Measurements from ENCODE around the gene PTMS.

PTMS gene

DNA sequence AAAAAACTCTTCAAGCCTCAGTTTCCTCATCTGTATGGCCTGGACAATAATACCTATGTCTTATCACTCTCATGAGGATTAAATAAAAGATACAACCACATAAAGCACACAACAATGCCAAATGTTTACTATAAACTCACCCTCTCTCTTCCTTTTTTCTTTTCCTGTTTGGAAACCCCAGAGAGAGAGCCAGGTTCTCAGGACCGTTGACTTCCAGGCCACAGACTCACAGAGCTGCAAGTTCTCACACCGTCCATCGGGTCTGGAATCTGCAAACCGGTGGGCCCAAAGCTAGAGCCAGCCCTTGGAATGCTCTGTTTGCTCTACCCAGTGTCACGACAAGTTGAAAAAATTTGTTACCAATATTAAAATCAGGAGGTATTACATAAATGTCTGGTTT lies 18.6 kb downstream of the PTMS start:
- TF ChIP-seq ZFX (IDR thresholded peaks at IDR 0.05; ENCODE audit: borderline replicate concordance) (no peak), CTCF (IDR thresholded peaks at IDR 0.05) (no peak)
- no peak overlapping the region for H3K27ac ChIP-seq

- TF ChIP-seq CTCF (IDR thresholded peaks at IDR 0.05), result no peak
- TF ChIP-seq ZFX (IDR thresholded peaks at IDR 0.05; ENCODE audit: borderline replicate concordance), result no peak
- H3K27ac ChIP-seq, result no peak overlapping the region
Measured at GRCh38 chr12:6786416-6787094, 20.4 kb downstream of the PTMS start.

GRCh38 chr12:6787309-6787708 lies 21.1 kb downstream of the PTMS start:
- H3K27ac ChIP-seq, result no peak overlapping the region
- TF ChIP-seq CTCF (IDR thresholded peaks at IDR 0.05) (no peak), ZFX (IDR thresholded peaks at IDR 0.05; ENCODE audit: borderline replicate concordance) (no peak)

DNA sequence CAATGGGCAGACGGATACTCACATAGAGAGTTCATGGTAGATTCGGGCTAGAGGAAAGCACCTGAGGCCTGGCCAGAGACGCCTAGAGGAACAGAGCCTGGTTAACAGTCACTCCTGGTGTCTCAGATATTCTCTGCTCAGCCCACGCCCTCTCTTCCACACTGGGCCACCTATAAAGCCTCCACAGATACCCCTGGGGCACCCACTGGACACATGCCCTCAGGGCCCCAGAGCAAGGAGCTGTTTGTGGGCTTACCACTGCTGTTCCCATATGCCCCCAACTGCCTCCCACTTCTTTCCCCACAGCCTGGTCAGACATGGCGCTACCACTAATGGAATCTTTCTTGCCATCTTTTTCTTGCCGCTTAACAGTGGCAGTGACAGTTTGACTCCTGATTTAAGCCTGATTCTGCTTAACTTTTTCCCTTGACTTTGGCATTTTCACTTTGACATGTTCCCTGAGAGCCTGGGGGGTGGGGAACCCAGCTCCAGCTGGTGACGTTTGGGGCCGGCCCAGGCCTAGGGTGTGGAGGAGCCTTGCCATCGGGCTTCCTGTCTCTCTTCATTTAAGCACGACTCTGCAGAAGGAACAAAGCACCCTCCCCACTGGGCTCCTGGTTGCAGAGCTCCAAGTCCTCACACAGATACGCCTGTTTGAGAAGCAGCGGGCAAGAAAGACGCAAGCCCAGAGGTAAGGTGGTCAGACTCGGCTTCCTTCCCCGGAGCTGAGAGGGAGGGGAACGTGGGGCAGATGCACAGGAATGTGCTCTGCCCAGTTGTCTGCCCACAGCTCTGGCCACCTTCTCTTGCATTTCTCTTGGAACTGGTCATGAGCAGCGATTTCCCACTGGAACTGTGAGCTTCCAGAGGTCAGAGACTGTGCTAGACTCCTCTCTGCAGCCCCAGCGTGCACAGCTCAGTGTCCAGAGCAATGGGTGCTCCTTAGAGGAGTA lies 23.1 kb downstream of the PTMS start, which contains the start of gene CD4:
CD4 (plus strand) TSS at position 557 of the 953 bp plus-strand sequence. CDS start 10,611 bp downstream, outside the sequence.
- TF ChIP-seq ZFX (IDR thresholded peaks at IDR 0.05; ENCODE audit: borderline replicate concordance) (no peak), CTCF (IDR thresholded peaks at IDR 0.05) (no peak)
- no peak within 1 kb of the TSS for H3K27ac ChIP-seq

DNA sequence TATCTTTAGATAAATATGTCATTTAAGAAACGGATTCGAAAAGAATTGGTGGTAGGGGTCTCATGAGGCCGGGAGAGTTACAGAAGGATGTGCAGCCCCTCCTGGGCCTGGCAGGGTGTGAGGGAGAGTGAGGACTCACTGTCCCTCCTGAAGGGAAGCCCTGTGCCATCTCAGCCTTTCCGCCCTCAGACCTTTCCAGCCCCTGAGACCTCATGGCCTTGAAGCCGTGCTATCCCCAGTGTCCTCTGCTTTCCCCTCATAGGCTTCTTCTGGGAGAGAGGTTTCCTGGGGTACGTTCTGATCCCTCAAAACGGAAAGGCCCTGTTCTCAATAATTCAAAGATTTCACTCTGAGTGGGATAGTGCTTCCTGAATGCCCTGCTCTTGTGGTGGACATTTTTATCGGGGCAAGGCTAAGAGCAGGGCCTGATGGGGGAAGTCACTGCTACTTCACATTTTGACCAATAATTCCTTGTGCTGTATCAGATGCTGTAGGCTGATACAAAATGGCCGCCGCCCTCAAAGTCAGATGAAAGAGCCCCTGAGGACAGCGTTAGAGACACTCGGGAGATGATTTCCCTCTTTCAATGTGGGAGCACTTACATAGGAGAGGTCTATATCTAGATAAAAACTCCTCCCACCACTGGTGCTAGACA lies 24.5 kb downstream of the PTMS start:
- no peak overlapping the region for H3K27ac ChIP-seq
- TF ChIP-seq CTCF (IDR thresholded peaks at IDR 0.05) (no peak), ZFX (IDR thresholded peaks at IDR 0.05; ENCODE audit: borderline replicate concordance) (no peak)

- no peak overlapping the region for H3K27ac ChIP-seq
- TF ChIP-seq CTCF (IDR thresholded peaks at IDR 0.05), result no peak
- TF ChIP-seq ZFX (IDR thresholded peaks at IDR 0.05; ENCODE audit: borderline replicate concordance), result no peak
Measured at GRCh38 chr12:6791931-6792520, 25.9 kb downstream of the PTMS start.

All from 22Rv1 (cell line).